HEK293 (cell line): ENCODE data around the gene SLC25A31.

Experiments
- CTCF ChIA-PET: fragments of 350-600 bp; formaldehyde crosslinking; extraction: SDS; loops from one replicate; lab custom pipeline; 2021; ENCODE audit warnings: antibody characterized with exemption; lab: Yijun Ruan, JAX
- POLR2A ChIA-PET: fragments of 300-600 bp; formaldehyde crosslinking; extraction: SDS; loops from one replicate; lab custom pipeline; 2020; ENCODE audit warnings: antibody characterized with exemption, inconsistent platforms; lab: Yijun Ruan, JAX
- H3K27ac ChIP-seq: fragments of 200-500 bp; sonication (Bioruptor generic); 2 replicates; pipeline ENCODE4 v1.5.1; 2014; ENCODE audit warnings: low read depth, low read length, control low read depth, inconsistent platforms; ENCODE audit errors: extremely low read depth
- H3K36me3 ChIP-seq, 2 experiments: fragments of 200-500 bp in 1 of 2; sonication (Bioruptor generic) in 1 of 2; 1 replicate in 1 of 2; 2 replicates in 1 of 2; pipeline ENCODE4 v1.5.1; 2014 to 2017; ENCODE audit warnings: inconsistent platforms in 2 of 2, low read length in 2 of 2; ENCODE audit not compliant: control insufficient read depth in 2 of 2, insufficient read depth in 1 of 2
- H3K4me1 ChIP-seq: fragments of 200-500 bp; sonication (Bioruptor generic); 2 replicates; pipeline ENCODE4 v1.5.1; 2014; ENCODE audit warnings: mild to moderate bottlenecking, low read length, inconsistent platforms; ENCODE audit not compliant: control insufficient read depth, insufficient read depth
- H3K4me3 ChIP-seq: 2 replicates; pipeline ENCODE4 v1.5.1; 2011; ENCODE audit warnings: low read depth, mild to moderate bottlenecking, control low read depth, low read length, moderate library complexity
- H3K9me3 ChIP-seq: fragments of 200-500 bp; sonication (Bioruptor generic); 2 replicates; pipeline ENCODE4 v1.5.1; 2014; ENCODE audit warnings: low read depth, low read length, inconsistent platforms; ENCODE audit not compliant: control insufficient read depth, insufficient read depth
- KLF7 ChIP-seq: fragments of 450-650 bp; formaldehyde crosslinking; IDR thresholded peaks from 2 replicates; pipeline ENCODE4 v1.5.1; 2016; ENCODE audit warnings: missing biosample characterization, missing genetic modification characterization, borderline replicate concordance
- MYNN ChIP-seq: fragments of 450-650 bp; formaldehyde crosslinking; IDR thresholded peaks from 2 replicates; pipeline ENCODE4 v1.5.1; 2016; ENCODE audit warnings: missing biosample characterization, missing genetic modification characterization, borderline replicate concordance
- MZF1 ChIP-seq: fragments of 450-650 bp; formaldehyde crosslinking; IDR thresholded peaks from 2 replicates; pipeline ENCODE4 v1.5.1; 2017; ENCODE audit warnings: missing biosample characterization, missing genetic modification characterization, borderline replicate concordance
- YY2 ChIP-seq: fragments of 450-650 bp; formaldehyde crosslinking; IDR thresholded peaks from 2 replicates; pipeline ENCODE4 v1.5.1; 2016; ENCODE audit warnings: missing biosample characterization, missing genetic modification characterization
- ZBTB48 ChIP-seq: fragments of 450-650 bp; formaldehyde crosslinking; IDR thresholded peaks from 2 replicates; pipeline ENCODE4 v1.5.1; 2016; ENCODE audit warnings: missing biosample characterization, missing genetic modification characterization
- ZNF157 ChIP-seq: fragments of 450-650 bp; formaldehyde crosslinking; IDR thresholded peaks from 2 replicates; pipeline ENCODE4 v1.5.1; 2016; ENCODE audit warnings: missing biosample characterization, missing genetic modification characterization
- ZNF211 ChIP-seq: fragments of 450-650 bp; formaldehyde crosslinking; IDR thresholded peaks from 2 replicates; pipeline ENCODE4 v1.5.1; 2016; ENCODE audit warnings: low read depth, missing biosample characterization, missing genetic modification characterization
- ZNF248 ChIP-seq: fragments of 450-650 bp; formaldehyde crosslinking; IDR thresholded peaks from 2 replicates; pipeline ENCODE4 v1.5.1; 2017; ENCODE audit warnings: missing biosample characterization, missing genetic modification characterization
- ZNF274 ChIP-seq, 2 experiments: fragments of 200-500 bp in 1 of 2; fragments of 450-650 bp in 1 of 2; sonication (Bioruptor generic) in 1 of 2; formaldehyde crosslinking in 1 of 2; IDR thresholded peaks; 2 replicates each; pipeline versions ENCODE4 v1.5.1 to v1.6.1; 2014 to 2016; ENCODE audit warnings: borderline replicate concordance in 1 of 2, inconsistent platforms in 1 of 2, low read length in 1 of 2, missing biosample characterization in 1 of 2, missing genetic modification characterization in 1 of 2
- ZNF335 ChIP-seq: fragments of 450-650 bp; formaldehyde crosslinking; conservative IDR thresholded peaks from 2 replicates; pipeline ENCODE4 v1.5.1; 2016; ENCODE audit warnings: missing biosample characterization, missing genetic modification characterization
- ZNF354C ChIP-seq: fragments of 450-650 bp; formaldehyde crosslinking; IDR thresholded peaks from 2 replicates; pipeline ENCODE4 v1.5.1; 2016; ENCODE audit warnings: missing biosample characterization, missing genetic modification characterization, low read depth, borderline replicate concordance
- ZNF37A ChIP-seq: fragments of 450-650 bp; IDR thresholded peaks from 2 replicates; pipeline ENCODE4 v1.5.1; 2018; ENCODE audit warnings: missing biosample characterization, missing genetic modification characterization
- ZNF404 ChIP-seq: fragments of 450-650 bp; formaldehyde crosslinking; IDR thresholded peaks from 2 replicates; pipeline ENCODE4 v1.5.1; 2017; ENCODE audit warnings: missing biosample characterization, missing genetic modification characterization
- ZNF423 ChIP-seq: fragments of 450-650 bp; formaldehyde crosslinking; IDR thresholded peaks from 2 replicates; pipeline ENCODE4 v1.5.1; 2016; ENCODE audit warnings: missing biosample characterization, missing genetic modification characterization
- ZNF596 ChIP-seq: fragments of 450-650 bp; IDR thresholded peaks from 2 replicates; pipeline ENCODE4 v1.5.0; 2018; ENCODE audit warnings: missing biosample characterization, mild to moderate bottlenecking, missing genetic modification characterization, moderate library complexity
- ZNF791 ChIP-seq: fragments of 450-650 bp; formaldehyde crosslinking; IDR thresholded peaks from 2 replicates; pipeline ENCODE4 v1.5.1; 2016; ENCODE audit warnings: missing biosample characterization, missing genetic modification characterization
- ZSCAN30 ChIP-seq: fragments of 450-650 bp; IDR thresholded peaks from 2 replicates; pipeline ENCODE4 v1.5.1; 2018; ENCODE audit warnings: missing biosample characterization, mild to moderate bottlenecking, missing genetic modification characterization, moderate library complexity
- ZXDB ChIP-seq: fragments of 450-650 bp; formaldehyde crosslinking; IDR thresholded peaks from 2 replicates; pipeline ENCODE4 v1.5.1; 2016; ENCODE audit warnings: missing biosample characterization, missing genetic modification characterization
- TF ChIP-seq, protein P1 (sequence below): fragments of 450-650 bp; formaldehyde crosslinking; IDR thresholded peaks from 2 replicates; pipeline ENCODE4 v1.5.1; 2016; ENCODE audit warnings: missing biosample characterization, missing genetic modification characterization
- TF ChIP-seq, protein P2 (sequence below): fragments of 450-650 bp; formaldehyde crosslinking; IDR thresholded peaks from 2 replicates; pipeline ENCODE4 v1.5.1; 2016; ENCODE audit warnings: missing biosample characterization, missing genetic modification characterization, borderline replicate concordance
- TF ChIP-seq, protein P3 (sequence below): fragments of 450-650 bp; formaldehyde crosslinking; IDR thresholded peaks from 2 replicates; pipeline ENCODE4 v1.5.1; 2016; ENCODE audit warnings: missing biosample characterization, missing genetic modification characterization
- TF ChIP-seq, protein P4 (sequence below): fragments of 450-650 bp; formaldehyde crosslinking; IDR thresholded peaks from 2 replicates; pipeline ENCODE4 v1.5.1; 2017; ENCODE audit warnings: missing biosample characterization, missing genetic modification characterization
- TF ChIP-seq, protein P5 (sequence below): fragments of 450-650 bp; formaldehyde crosslinking; IDR thresholded peaks from 2 replicates; pipeline ENCODE4 v1.5.1; 2016; ENCODE audit warnings: missing biosample characterization, missing genetic modification characterization

SLC25A31 gene

DNA sequence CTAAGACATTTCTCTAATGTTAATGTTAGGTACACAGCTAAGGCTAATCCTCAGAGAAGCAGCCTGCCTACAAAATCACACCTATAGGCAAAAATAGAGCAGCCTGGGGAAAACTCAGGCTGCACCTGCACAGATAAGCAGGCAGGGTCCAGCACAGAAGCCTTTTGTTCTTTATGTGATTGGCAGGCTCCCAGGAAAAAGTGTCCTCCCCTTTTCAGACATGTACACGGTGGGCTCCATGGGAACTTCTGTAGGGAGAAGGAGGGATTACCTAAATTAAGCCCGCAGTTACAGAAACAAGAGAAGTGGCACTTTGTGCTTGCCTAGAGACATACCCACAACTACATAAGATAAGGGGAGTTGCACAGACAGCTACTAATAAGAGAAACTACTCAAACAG is 47.9 kb downstream of the SLC25A31 start:
- no peaks in the 10 kb centered on the region for H3K9me3 ChIP-seq
- POLR2A ChIA-PET = no interaction called here
- TF ChIP-seq YY2 (tag by site-specific recombination) = no peak
- TF ChIP-seq, protein P1, sequence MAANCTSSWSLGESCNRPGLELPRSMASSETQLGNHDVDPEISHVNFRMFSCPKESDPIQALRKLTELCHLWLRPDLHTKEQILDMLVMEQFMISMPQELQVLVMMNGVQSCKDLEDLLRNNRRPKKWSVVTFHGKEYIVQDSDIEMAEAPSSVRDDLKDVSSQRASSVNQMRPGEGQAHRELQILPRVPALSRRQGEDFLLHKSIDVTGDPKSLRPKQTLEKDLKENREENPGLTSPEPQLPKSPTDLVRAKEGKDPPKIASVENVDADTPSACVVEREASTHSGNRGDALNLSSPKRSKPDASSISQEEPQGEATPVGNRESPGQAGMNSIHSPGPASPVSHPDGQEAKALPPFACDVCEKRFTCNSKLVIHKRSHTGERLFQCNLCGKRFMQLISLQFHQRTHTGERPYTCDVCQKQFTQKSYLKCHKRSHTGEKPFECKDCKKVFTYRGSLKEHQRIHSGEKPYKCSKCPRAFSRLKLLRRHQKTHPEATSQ (tag by site-specific recombination) = no peak
- TF ChIP-seq, protein P2, sequence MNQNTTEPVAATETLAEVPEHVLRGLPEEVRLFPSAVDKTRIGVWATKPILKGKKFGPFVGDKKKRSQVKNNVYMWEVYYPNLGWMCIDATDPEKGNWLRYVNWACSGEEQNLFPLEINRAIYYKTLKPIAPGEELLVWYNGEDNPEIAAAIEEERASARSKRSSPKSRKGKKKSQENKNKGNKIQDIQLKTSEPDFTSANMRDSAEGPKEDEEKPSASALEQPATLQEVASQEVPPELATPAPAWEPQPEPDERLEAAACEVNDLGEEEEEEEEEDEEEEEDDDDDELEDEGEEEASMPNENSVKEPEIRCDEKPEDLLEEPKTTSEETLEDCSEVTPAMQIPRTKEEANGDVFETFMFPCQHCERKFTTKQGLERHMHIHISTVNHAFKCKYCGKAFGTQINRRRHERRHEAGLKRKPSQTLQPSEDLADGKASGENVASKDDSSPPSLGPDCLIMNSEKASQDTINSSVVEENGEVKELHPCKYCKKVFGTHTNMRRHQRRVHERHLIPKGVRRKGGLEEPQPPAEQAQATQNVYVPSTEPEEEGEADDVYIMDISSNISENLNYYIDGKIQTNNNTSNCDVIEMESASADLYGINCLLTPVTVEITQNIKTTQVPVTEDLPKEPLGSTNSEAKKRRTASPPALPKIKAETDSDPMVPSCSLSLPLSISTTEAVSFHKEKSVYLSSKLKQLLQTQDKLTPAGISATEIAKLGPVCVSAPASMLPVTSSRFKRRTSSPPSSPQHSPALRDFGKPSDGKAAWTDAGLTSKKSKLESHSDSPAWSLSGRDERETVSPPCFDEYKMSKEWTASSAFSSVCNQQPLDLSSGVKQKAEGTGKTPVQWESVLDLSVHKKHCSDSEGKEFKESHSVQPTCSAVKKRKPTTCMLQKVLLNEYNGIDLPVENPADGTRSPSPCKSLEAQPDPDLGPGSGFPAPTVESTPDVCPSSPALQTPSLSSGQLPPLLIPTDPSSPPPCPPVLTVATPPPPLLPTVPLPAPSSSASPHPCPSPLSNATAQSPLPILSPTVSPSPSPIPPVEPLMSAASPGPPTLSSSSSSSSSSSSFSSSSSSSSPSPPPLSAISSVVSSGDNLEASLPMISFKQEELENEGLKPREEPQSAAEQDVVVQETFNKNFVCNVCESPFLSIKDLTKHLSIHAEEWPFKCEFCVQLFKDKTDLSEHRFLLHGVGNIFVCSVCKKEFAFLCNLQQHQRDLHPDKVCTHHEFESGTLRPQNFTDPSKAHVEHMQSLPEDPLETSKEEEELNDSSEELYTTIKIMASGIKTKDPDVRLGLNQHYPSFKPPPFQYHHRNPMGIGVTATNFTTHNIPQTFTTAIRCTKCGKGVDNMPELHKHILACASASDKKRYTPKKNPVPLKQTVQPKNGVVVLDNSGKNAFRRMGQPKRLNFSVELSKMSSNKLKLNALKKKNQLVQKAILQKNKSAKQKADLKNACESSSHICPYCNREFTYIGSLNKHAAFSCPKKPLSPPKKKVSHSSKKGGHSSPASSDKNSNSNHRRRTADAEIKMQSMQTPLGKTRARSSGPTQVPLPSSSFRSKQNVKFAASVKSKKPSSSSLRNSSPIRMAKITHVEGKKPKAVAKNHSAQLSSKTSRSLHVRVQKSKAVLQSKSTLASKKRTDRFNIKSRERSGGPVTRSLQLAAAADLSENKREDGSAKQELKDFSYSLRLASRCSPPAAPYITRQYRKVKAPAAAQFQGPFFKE (tag by site-specific recombination) = no peak
- TF ChIP-seq ZNF37A = no peak
- TF ChIP-seq, protein P3, sequence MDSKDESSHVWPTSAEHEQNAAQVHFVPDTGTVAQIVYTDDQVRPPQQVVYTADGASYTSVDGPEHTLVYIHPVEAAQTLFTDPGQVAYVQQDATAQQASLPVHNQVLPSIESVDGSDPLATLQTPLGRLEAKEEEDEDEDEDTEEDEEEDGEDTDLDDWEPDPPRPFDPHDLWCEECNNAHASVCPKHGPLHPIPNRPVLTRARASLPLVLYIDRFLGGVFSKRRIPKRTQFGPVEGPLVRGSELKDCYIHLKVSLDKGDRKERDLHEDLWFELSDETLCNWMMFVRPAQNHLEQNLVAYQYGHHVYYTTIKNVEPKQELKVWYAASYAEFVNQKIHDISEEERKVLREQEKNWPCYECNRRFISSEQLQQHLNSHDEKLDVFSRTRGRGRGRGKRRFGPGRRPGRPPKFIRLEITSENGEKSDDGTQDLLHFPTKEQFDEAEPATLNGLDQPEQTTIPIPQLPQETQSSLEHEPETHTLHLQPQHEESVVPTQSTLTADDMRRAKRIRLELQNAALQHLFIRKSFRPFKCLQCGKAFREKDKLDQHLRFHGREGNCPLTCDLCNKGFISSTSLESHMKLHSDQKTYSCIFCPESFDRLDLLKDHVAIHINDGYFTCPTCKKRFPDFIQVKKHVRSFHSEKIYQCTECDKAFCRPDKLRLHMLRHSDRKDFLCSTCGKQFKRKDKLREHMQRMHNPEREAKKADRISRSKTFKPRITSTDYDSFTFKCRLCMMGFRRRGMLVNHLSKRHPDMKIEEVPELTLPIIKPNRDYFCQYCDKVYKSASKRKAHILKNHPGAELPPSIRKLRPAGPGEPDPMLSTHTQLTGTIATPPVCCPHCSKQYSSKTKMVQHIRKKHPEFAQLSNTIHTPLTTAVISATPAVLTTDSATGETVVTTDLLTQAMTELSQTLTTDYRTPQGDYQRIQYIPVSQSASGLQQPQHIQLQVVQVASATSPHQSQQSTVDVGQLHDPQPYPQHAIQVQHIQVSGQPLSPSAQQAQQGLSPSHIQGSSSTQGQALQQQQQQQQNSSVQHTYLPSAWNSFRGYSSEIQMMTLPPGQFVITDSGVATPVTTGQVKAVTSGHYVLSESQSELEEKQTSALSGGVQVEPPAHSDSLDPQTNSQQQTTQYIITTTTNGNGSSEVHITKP = 0 out of 2 replicates have a peak, but pooled peaks have one; percentile 35
- TF ChIP-seq ZNF211 = no peak
- TF ChIP-seq, protein P4, sequence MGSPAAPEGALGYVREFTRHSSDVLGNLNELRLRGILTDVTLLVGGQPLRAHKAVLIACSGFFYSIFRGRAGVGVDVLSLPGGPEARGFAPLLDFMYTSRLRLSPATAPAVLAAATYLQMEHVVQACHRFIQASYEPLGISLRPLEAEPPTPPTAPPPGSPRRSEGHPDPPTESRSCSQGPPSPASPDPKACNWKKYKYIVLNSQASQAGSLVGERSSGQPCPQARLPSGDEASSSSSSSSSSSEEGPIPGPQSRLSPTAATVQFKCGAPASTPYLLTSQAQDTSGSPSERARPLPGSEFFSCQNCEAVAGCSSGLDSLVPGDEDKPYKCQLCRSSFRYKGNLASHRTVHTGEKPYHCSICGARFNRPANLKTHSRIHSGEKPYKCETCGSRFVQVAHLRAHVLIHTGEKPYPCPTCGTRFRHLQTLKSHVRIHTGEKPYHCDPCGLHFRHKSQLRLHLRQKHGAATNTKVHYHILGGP (tag by site-specific recombination) = no peak
- TF ChIP-seq, all 188 proteins: peak for 1
- H3K4me3 ChIP-seq = no peak overlapping the region
- H3K27ac ChIP-seq = no peak overlapping the region
- H3K4me1 ChIP-seq = peaks cover 2% of the 10 kb centered on the region; the same call in 1 of the 2 replicates
- no peaks in the 10 kb centered on the region for H3K36me3 ChIP-seq
- CTCF ChIA-PET = no interaction called here

DNA sequence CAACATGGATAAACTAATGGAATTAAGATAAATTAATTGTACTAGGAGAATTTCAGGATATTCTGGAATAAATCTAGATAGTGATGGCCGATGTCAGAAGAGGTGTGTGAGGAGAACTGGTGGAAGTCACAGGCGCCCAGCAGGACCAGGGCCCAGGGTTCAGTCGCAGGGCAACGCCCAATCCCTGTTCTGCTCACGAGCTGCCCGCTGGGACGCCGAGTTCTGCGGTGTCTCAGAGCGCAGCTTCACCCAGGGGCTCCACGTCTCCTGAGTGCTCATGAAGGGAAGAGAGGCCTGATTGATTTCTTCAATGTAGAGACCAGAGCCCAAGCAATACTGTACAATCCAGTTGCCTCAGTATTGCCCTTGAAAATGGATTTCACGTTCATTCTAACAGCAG is 50.4 kb downstream of the SLC25A31 start:
- ChIA-PET POLR2A (no interaction called here), CTCF (no interaction called here)
- Histone ChIP-seq H3K4me1 (peaks cover 2% of the 10 kb centered on the region; the same call in 1 of the 2 replicates), H3K27ac (no peak overlapping the region), H3K36me3 (no peaks in the 10 kb centered on the region), H3K4me3 (no peak overlapping the region), H3K9me3 (no peaks in the 10 kb centered on the region)
- TF ChIP-seq ZBTB48 = no peak
- no peak for TF ChIP-seq ZNF335
- TF ChIP-seq ZNF596 (tag by site-specific recombination) = no peak
- TF ChIP-seq ZNF423 (tag by site-specific recombination) = no peak
- no peak for TF ChIP-seq ZNF157
- TF ChIP-seq ZXDB (tag by site-specific recombination) = no peak
- no peak for TF ChIP-seq ZSCAN30 (tag by site-specific recombination)
- TF ChIP-seq ZNF791 = no peak
- TF ChIP-seq ZNF274 (IDR thresholded peaks at IDR 0.05; ENCODE audit: low read length) = no peak
- TF ChIP-seq ZNF274 (tag by site-specific recombination; IDR thresholded peaks at IDR 0.05; ENCODE audit: borderline replicate concordance) = no peak
- no peak for TF ChIP-seq MZF1 (tag by site-specific recombination)
- TF ChIP-seq MYNN (tag by site-specific recombination) = no peak
- no peak for TF ChIP-seq ZNF248 (tag by site-specific recombination)
- no peak for TF ChIP-seq KLF7
- TF ChIP-seq ZNF354C (tag by site-specific recombination) = no peak
- no peak for TF ChIP-seq ZNF404 (tag by site-specific recombination)
- TF ChIP-seq, protein P5, sequence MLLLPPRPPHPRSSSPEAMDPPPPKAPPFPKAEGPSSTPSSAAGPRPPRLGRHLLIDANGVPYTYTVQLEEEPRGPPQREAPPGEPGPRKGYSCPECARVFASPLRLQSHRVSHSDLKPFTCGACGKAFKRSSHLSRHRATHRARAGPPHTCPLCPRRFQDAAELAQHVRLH (tag by site-specific recombination) = no peak
